Measurements from ENCODE around the gene SLC16A4. TPM values are rescaled to one million over a fixed set of nuclear protein-coding genes. Genes with fewer than 3 reads are reported as not detected.

Gene SLC16A4
- total RNA-seq, 1 experiment from 2014 or later: 0.28 TPM

- no peak for TF ChIP-seq E2F1 (CRISPR knock-in tag; IDR thresholded peaks at IDR 0.05)
- peak; percentile 86; the same call in 1 of the 2 replicates for TF ChIP-seq ARID4B (CRISPR knock-in tag; IDR thresholded peaks at IDR 0.05; ENCODE audit: borderline replicate concordance)
- TF ChIP-seq E2F5 (CRISPR knock-in tag; IDR thresholded peaks at IDR 0.05): no peak
- TF ChIP-seq HMGA2 (CRISPR knock-in tag; IDR thresholded peaks at IDR 0.05): no peak
- TF ChIP-seq NFATC4 (CRISPR knock-in tag; IDR thresholded peaks at IDR 0.05): no peak
- TF ChIP-seq CBFB (CRISPR knock-in tag; IDR thresholded peaks at IDR 0.05; ENCODE audit: low read depth): no peak
- TF ChIP-seq PREB (CRISPR knock-in tag; IDR thresholded peaks at IDR 0.05; ENCODE audit: borderline replicate concordance): no peak
- no peak for TF ChIP-seq ZNF532 (CRISPR knock-in tag; IDR thresholded peaks at IDR 0.05; ENCODE audit: borderline replicate concordance)
- TF ChIP-seq ZNF138 (CRISPR knock-in tag; conservative IDR thresholded peaks at IDR 0.05): no peak
- no peak for TF ChIP-seq ATF6 (CRISPR knock-in tag; IDR thresholded peaks at IDR 0.05)
- TF ChIP-seq SP1 (CRISPR knock-in tag; conservative IDR thresholded peaks at IDR 0.05): peak; percentile 80; the same call in 1 of the 2 replicates
- 0 out of 2 replicates have a peak, but pooled peaks have one; percentile 62 for TF ChIP-seq MYBL2 (CRISPR knock-in tag; IDR thresholded peaks at IDR 0.05)
- TF ChIP-seq ATF1 (CRISPR knock-in tag; IDR thresholded peaks at IDR 0.05): no peak
- no peak for TF ChIP-seq NR2C2 (CRISPR knock-in tag; IDR thresholded peaks at IDR 0.05)
- TF ChIP-seq RORB (CRISPR knock-in tag; IDR thresholded peaks at IDR 0.05): no peak
- TF ChIP-seq FOXP1 (CRISPR knock-in tag; IDR thresholded peaks at IDR 0.05; ENCODE audit: borderline replicate concordance): peak; percentile 75
- TF ChIP-seq HMGXB4 (CRISPR knock-in tag; IDR thresholded peaks at IDR 0.05): no peak; the same call in 1 of the 2 replicates
- TF ChIP-seq ZNF512 (CRISPR knock-in tag; IDR thresholded peaks at IDR 0.05; ENCODE audit: borderline replicate concordance): no peak
- TF ChIP-seq CREM (CRISPR knock-in tag; IDR thresholded peaks at IDR 0.05): no peak
- 0 out of 2 replicates have a peak, but pooled peaks have one; percentile 38 for TF ChIP-seq JUN (CRISPR knock-in tag; IDR thresholded peaks at IDR 0.05)
Measured at GRCh38 chr1:110339407-110340206, 51.2 kb downstream of the SLC16A4 start (continued).
